PC-3 (cell line): Measurements from ENCODE around the gene SDC1. TPM values are rescaled to one million over a fixed set of nuclear protein-coding genes. Genes with fewer than 3 reads are reported as not detected.

ENCODE experiments used
- ATAC-seq: fragments of 200-7000 bp; cut with Tn5 transposase; 2 replicates; pipeline ENCODE4 v1.9.1; 2020; ENCODE audit warnings: mild to moderate bottlenecking, moderate library complexity
- BruUV-seq: library from RNA; stranded (reverse); fragments of 400-500 nt; replicated peaks from 2 replicates; lab custom pipeline; 2021; lab: Mats Ljungman, UMichigan
- CTCF ChIA-PET: fragments of 300-600 bp; sonication (Branson Sonifier 250); formaldehyde crosslinking; loops from one replicate; lab custom pipeline; 2022; ENCODE audit warnings: antibody characterized with exemption; lab: Charles Lee
- POLR2A ChIA-PET: fragments of 300-600 bp; sonication (Branson Sonifier 250); formaldehyde crosslinking; loops from one replicate; lab custom pipeline; 2022; ENCODE audit warnings: antibody characterized with exemption; ENCODE audit not compliant: unreplicated experiment; lab: Charles Lee
- DNase-seq: peaks from one replicate; pipeline ENCODE4 v3.0.0-alpha.2; 2015
- H2AFZ ChIP-seq: fragments of 300-600 bp; sonication (generic); 2 replicates; pipeline ENCODE4 v1.6.0; 2016; ENCODE audit warnings: antibody characterized with exemption, low read length
- H3F3A ChIP-seq: fragments of 300-600 bp; sonication (generic); one replicate; pipeline ENCODE4 v1.6.0; 2017; ENCODE audit warnings: antibody characterized with exemption, low read length, control low read depth, mild to moderate bottlenecking; ENCODE audit not compliant: unreplicated experiment
- H3K27ac ChIP-seq: fragments of 300-600 bp; sonication (generic); 2 replicates; pipeline ENCODE4 v1.5.1; 2016; ENCODE audit warnings: mild to moderate bottlenecking, low read length
- H3K27me3 ChIP-seq: fragments of 300-600 bp; sonication (generic); 2 replicates; pipeline ENCODE4 v1.6.1; 2016; ENCODE audit warnings: low read length, mixed read lengths
- H3K36me3 ChIP-seq: fragments of 300-600 bp; sonication (generic); 2 replicates; pipeline ENCODE4 v1.6.1; 2016; ENCODE audit warnings: low read depth, mixed run types, low read length, mixed read lengths
- H3K4me1 ChIP-seq: fragments of 300-600 bp; sonication (generic); 2 replicates; pipeline ENCODE4 v1.5.1; 2016; ENCODE audit warnings: low read length; ENCODE audit not compliant: insufficient read depth
- H3K4me2 ChIP-seq: fragments of 300-600 bp; sonication (generic); 2 replicates; pipeline ENCODE4 v1.6.0; 2016; ENCODE audit warnings: low read length
- H3K4me3 ChIP-seq: fragments of 300-600 bp; sonication (generic); 2 replicates; pipeline ENCODE4 v1.5.1; 2016; ENCODE audit warnings: mild to moderate bottlenecking, low read length, mixed read lengths
- H3K79me2 ChIP-seq: fragments of 300-600 bp; sonication (generic); 2 replicates; pipeline ENCODE4 v1.6.1; 2017; ENCODE audit warnings: low read length, mixed read lengths
- H3K9ac ChIP-seq: fragments of 300-600 bp; sonication (generic); 2 replicates; pipeline ENCODE4 v1.6.0; 2016; ENCODE audit warnings: mild to moderate bottlenecking, low read length
- H3K9me2 ChIP-seq: fragments of 300-600 bp; sonication (generic); replicated peaks from 2 replicates; pipeline ENCODE4 v1.6.1; 2016; ENCODE audit warnings: mixed run types, low read length, mixed read lengths
- H3K9me3 ChIP-seq: fragments of 300-600 bp; sonication (generic); 2 replicates; pipeline ENCODE4 v1.6.1; 2016; ENCODE audit warnings: low read length, mixed read lengths
- H4K20me1 ChIP-seq: fragments of 300-600 bp; sonication (generic); 2 replicates; pipeline ENCODE4 v1.6.1; 2016; ENCODE audit warnings: low read length, mixed read lengths
- EZH2 ChIP-seq: fragments of 300-600 bp; sonication (generic); IDR thresholded peaks from one replicate; pipeline ENCODE4 v1.6.1; 2017; ENCODE audit warnings: antibody characterized with exemption, mild to moderate bottlenecking, low read length; ENCODE audit not compliant: unreplicated experiment
- EZH2phosphoT487 ChIP-seq: fragments of 300-600 bp; sonication (generic); IDR thresholded peaks from 2 replicates; pipeline ENCODE4 v1.6.1; 2018; ENCODE audit warnings: mild to moderate bottlenecking, antibody characterized with exemption, low read length, borderline replicate concordance
- intact Hi-C: fragments of 100-400 bp; cut with micrococcal nuclease; formaldehyde crosslinking; loops from 2 replicates; pipeline ENCODE4 v1.9.0; 2023
- total RNA-seq: library from RNA; depleted of rRNA; stranded (reverse); fragments of >200 nt; gene quantifications from 2 replicates; pipeline ENCODE4 v1.2.3, GENCODE V29; 2014
- TF ChIP-seq, protein P1 (sequence below): fragments of 300-600 bp; sonication (generic); conservative IDR thresholded peaks from 2 replicates; pipeline ENCODE4 v1.5.1; 2017; ENCODE audit warnings: antibody characterized with exemption, low read depth, mild to moderate bottlenecking, low read length

Gene SDC1
- total RNA-seq, 1 experiment from 2014 or later, result 358 TPM

DNA sequence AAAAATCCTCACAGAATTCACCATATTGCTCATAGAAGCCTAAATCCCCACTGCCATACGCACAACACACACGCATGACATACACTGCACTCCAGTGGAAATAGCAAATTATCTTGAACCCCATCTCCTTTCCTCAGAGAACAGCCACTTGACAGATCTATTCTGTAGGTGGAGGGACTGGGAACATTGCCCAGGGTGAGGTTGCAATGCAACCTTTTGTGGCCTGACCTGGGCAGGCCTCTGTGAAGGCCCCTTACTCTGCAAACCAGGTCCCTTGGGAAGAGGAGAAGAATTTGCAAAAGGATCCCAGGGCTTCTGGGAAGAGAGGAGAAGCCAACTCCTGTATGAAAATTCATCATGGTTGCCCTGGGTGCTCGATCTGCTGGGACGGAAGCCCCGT lies 51.9 kb downstream of the SDC1 start:
- no peaks in the 10 kb centered on the region for H3K36me3 ChIP-seq
- ChIA-PET CTCF (no interaction called here), POLR2A (no interaction called here)
- no peaks in the 10 kb centered on the region for H4K20me1 ChIP-seq
- no peak overlapping the region for H3K4me3 ChIP-seq
- BruUV-seq, result no TSS peak
- DNase-seq (no peak), ATAC-seq (no peak)
- H3F3A ChIP-seq, result no peaks in the 10 kb centered on the region
- peaks cover 24% of the 10 kb centered on the region for H3K4me1 ChIP-seq
- no peak overlapping the region for H3K27ac ChIP-seq
- intact Hi-C loops, result no loop called here
- H3K9me2 ChIP-seq, result no peaks in the 10 kb centered on the region
- no peaks in the 10 kb centered on the region for H3K27me3 ChIP-seq
- H2AFZ ChIP-seq, result no peak overlapping the region
- no peaks in the 10 kb centered on the region for H3K9me3 ChIP-seq
- H3K4me2 ChIP-seq, result no peak overlapping the region
- no peak overlapping the region for H3K9ac ChIP-seq
- TF ChIP-seq EZH2phosphoT487, result no peak
- TF ChIP-seq, protein P1, sequence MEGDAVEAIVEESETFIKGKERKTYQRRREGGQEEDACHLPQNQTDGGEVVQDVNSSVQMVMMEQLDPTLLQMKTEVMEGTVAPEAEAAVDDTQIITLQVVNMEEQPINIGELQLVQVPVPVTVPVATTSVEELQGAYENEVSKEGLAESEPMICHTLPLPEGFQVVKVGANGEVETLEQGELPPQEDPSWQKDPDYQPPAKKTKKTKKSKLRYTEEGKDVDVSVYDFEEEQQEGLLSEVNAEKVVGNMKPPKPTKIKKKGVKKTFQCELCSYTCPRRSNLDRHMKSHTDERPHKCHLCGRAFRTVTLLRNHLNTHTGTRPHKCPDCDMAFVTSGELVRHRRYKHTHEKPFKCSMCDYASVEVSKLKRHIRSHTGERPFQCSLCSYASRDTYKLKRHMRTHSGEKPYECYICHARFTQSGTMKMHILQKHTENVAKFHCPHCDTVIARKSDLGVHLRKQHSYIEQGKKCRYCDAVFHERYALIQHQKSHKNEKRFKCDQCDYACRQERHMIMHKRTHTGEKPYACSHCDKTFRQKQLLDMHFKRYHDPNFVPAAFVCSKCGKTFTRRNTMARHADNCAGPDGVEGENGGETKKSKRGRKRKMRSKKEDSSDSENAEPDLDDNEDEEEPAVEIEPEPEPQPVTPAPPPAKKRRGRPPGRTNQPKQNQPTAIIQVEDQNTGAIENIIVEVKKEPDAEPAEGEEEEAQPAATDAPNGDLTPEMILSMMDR, result no peak
- no peaks in the 10 kb centered on the region for H3K79me2 ChIP-seq

DNA sequence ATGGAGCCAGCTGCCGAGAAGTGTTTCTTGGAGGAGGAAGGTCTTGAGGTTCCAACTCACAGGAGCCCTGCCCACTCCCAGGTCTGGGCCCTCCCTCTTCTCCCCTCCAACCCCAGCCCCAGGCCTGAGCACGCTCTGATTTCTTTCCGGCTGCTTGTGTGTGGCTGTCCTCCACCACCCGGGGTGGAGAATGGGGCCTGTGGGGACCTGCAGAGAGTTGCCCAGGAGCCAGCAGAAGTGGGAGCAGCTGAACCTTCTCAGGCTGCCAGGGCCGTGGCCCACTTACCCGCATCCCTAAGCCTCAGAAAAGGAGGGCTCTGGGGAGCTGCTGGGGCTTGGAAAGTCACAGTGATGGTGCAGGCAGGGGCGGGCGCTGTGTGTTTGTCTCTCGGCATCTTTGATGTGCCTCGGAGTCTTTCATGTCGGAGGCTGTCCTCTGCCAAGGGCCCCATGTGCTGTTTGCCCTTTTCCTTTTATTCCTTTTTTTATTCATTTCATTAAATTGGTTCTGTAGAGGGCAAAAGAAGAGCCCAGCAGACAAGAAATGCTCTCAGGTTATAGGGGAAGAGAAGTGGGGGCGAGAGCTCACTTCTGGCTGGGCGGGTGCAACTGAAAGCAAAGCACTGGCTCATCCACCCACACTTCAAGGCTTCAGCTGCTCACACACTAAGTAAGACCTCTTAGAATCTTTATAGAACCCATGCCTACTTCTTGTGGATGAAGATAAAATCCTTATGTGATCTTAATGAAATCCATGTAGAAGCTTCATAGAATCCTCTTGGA lies 52.5 kb downstream of the SDC1 start:
- Histone ChIP-seq H3K27ac (no peak overlapping the region), H3K4me1 (peaks cover 25% of the 10 kb centered on the region), H4K20me1 (no peaks in the 10 kb centered on the region), H3K9ac (no peak overlapping the region), H3K4me2 (no peak overlapping the region), H3K4me3 (no peak overlapping the region), H3F3A (no peaks in the 10 kb centered on the region), H2AFZ (no peak overlapping the region), H3K79me2 (no peaks in the 10 kb centered on the region), H3K27me3 (no peaks in the 10 kb centered on the region), H3K36me3 (no peaks in the 10 kb centered on the region), H3K9me3 (no peaks in the 10 kb centered on the region), H3K9me2 (no peaks in the 10 kb centered on the region)
- BruUV-seq, result no TSS peak
- CTCF ChIA-PET, result no interaction called here
- intact Hi-C loops, result no loop called here
- DNase-seq (no peak), ATAC-seq (no peak)
- POLR2A ChIA-PET, result no interaction called here
- TF ChIP-seq EZH2, result no peak
- no peak for TF ChIP-seq EZH2phosphoT487
- TF ChIP-seq, protein P1, result no peak

DNA sequence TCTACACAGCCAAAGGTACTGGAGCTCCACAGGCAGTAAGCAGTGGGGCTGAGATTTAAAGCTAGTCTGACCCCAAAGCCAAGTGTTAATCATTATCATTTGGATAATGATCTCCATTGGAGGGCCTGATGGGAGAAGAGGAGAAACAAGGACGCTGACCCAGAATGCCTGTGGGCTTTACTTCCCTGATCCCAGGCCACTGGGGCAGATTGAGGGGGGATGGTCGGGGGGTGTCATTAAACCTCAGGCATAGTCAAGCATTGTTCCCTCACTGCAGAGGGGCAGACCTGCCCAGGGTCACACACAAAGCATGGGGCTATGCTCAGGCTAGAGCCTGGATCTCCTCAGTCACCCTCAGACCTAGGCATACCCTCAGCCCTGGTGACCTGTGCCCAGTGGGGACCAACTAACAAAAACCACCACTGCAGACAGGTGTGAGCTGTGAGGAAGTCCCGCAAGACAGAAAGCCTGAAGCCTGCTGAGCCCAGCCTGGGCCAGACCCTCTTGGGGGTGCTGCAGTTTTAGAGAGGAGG lies 53.4 kb downstream of the SDC1 start:
- no peak overlapping the region for H3K4me2 ChIP-seq

More for the DNA sequence above, 53.4 kb downstream of the SDC1 start:
- H3K27me3 ChIP-seq, result no peaks in the 10 kb centered on the region
- no peaks in the 10 kb centered on the region for H3K36me3 ChIP-seq
- no peak overlapping the region for H3K27ac ChIP-seq
- peaks cover 34% of the 10 kb centered on the region for H3K4me1 ChIP-seq
- BruUV-seq, result no TSS peak
- CTCF ChIA-PET, result no interaction called here
- H3F3A ChIP-seq, result no peaks in the 10 kb centered on the region
- TF ChIP-seq EZH2phosphoT487 (no peak), EZH2 (no peak)
- TF ChIP-seq, protein P1, result no peak
- H3K4me3 ChIP-seq, result no peak overlapping the region
- no peaks in the 10 kb centered on the region for H3K9me3 ChIP-seq
- no peak overlapping the region for H3K9ac ChIP-seq
- H3K79me2 ChIP-seq, result no peaks in the 10 kb centered on the region
- H3K9me2 ChIP-seq, result no peaks in the 10 kb centered on the region
- POLR2A ChIA-PET, result no interaction called here
- intact Hi-C loops, result no loop called here
- no peaks in the 10 kb centered on the region for H4K20me1 ChIP-seq
- no peak for DNase-seq
- ATAC-seq, result no peak
- no peak overlapping the region for H2AFZ ChIP-seq
